GM18505 (cell line): ENCODE results near the gene NOS1.

Experiments used
- ATAC-seq: cut with Tn5 transposase; IDR thresholded peaks from one replicate; pipeline ENCODE4 v1.9.1; 2021; ENCODE audit not compliant: unreplicated experiment
- POLR2A ChIP-seq: IDR thresholded peaks from 4 replicates; pipeline ENCODE4 v1.6.1; 2011; ENCODE audit warnings: borderline replicate concordance; ENCODE audit not compliant: insufficient read depth, insufficient read length; ENCODE audit errors: extremely low read depth

NOS1 gene

GRCh38 chr12:117331691-117332090, 29.7 kb downstream of the NOS1 start:
- no peak for ATAC-seq
- no peak for TF ChIP-seq POLR2A

- no peak for ATAC-seq
- TF ChIP-seq POLR2A = no peak
These were observed 30.8 kb downstream of the NOS1 start for GRCh38 chr12:117330441-117331113.

DNA sequence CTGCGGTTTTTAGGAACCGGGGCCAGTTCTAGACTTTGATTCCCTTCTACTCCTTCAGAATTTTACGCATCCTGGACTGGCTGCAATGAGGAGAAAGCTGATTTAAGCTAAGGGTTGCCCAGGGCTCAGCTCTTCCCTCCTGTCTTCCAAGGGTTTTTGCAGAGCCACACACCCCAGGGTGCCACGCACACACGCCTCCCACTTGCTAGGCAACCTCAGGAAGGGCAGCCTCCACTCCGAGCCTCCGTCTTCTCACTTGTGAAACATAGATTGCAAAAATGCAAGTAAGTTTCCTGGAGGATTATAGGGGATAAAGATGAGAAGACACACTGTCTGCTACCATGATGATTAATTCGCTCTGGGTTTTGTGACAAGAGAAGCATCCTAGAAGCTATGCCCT, 31.7 kb downstream of the NOS1 start:
- no peak for TF ChIP-seq POLR2A
- ATAC-seq = no peak

DNA sequence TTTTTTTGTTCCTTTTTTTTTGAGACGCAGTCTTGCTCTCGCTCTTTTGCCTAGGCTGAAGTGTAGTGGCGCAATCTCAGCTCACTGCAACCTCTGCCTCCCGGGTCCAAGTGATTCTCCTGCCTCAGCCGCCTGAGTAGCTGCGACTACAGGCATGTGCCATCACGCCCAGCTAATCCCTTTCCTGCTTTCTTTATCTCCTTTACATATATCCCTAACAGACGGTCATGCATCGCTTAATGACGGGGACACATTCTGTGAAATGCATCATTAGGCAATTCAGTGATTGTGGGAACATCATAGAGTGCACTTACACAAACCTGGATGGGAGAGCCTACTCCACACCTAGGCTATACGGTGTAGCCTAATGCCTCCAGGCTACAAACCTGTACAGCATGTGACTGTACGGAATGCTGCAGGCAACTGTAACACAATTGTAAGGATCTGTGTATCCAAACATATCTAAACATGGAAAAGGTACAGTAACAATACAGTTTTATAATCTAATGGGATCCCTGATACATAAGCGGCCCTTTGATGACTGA, 32.8 kb downstream of the NOS1 start:
- no peak for ATAC-seq

GRCh38 chr12:117322428-117322827, 39.0 kb downstream of the NOS1 start:
- no peak for TF ChIP-seq POLR2A
- ATAC-seq = no peak

More for the DNA sequence above, 32.8 kb downstream of the NOS1 start:
- no peak for TF ChIP-seq POLR2A

- ATAC-seq = no peak
- no peak for TF ChIP-seq POLR2A
These were observed 39.9 kb downstream of the NOS1 start for GRCh38 chr12:117321572-117321971.

GRCh38 chr12:117318591-117318990, 42.8 kb downstream of the NOS1 start:
- ATAC-seq = no peak
- no peak for TF ChIP-seq POLR2A

- ATAC-seq = no peak
- TF ChIP-seq POLR2A = no peak
These were observed 45.1 kb downstream of the NOS1 start for GRCh38 chr12:117316336-117316735.

DNA sequence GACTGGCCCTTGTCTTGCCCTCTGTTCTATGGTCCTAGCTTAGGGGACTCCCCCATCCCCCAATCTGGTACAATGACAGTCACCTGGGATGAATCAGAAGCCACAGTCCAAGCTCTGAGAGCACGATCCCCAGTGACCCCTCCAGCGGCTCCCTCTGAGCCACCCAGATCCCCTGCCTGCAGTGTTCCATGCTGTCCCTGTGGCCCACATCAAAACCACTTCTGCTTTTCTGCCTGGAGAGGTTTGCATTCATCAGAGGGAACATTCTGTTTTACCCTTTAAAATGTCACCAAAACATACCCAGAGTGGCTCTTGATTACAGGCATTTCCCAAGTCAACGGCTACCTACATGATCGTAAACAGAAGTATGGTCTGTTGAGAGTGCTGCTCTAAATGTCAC, 47.5 kb downstream of the NOS1 start:
- no peak for TF ChIP-seq POLR2A

GRCh38 chr12:117312770-117313169, 48.7 kb downstream of the NOS1 start:
- ATAC-seq = no peak
- no peak for TF ChIP-seq POLR2A

More for the DNA sequence above, 47.5 kb downstream of the NOS1 start:
- no peak for ATAC-seq

DNA sequence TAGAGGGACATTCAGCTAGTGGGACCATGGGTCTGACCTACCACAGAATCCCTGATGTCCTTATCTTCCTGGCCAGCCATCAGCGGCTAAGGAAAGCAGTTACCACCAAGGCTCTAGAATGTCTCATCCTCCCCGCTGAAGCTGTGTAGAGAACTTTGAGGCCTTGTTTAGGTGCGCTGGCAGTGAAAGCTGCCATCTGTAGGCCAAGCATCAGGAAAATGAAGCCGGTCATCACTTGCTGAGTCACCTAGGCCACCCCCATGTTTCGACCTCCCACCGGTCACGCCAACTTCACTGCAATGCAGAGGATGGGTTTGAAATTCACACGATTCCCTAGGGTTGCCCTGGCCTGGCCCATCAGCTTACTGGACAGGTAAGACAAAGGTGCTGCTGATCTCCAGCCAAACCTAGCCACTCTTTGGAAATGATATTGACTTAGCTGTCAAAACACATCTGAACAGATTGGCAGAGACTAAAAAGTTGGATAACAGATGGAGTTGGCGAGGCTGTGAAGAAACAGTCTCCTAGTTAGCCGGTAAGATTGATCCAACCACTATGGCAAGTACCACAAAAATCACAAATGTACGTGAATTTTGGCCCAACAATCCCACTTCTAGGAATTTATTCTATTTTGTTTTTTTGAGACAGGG, 52.0 kb downstream of the NOS1 start:
- no peak for ATAC-seq
- no peak for TF ChIP-seq POLR2A

DNA sequence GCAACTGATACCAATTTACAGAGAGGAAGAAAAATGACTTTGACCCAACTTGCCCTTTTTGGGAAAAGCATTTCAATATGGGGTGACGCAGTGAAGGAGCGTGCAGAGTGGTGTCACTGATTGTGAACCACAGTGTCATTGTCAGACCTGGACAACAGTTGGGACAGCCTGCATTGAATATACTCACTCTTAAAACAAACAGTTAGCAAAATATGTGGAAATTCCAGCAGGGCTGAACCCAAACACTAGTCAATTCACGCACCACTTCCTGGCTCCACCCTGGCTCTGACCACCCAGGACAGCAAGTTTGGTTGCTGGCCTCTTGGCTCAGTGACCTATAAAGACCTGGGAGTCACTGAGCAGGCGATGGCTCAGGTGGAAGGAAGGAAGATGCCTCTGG, 61.3 kb downstream of the NOS1 start:
- TF ChIP-seq POLR2A = no peak
- ATAC-seq = no peak

GRCh38 chr12:117298648-117299225, 62.7 kb downstream of the NOS1 start:
- TF ChIP-seq POLR2A = no peak

DNA sequence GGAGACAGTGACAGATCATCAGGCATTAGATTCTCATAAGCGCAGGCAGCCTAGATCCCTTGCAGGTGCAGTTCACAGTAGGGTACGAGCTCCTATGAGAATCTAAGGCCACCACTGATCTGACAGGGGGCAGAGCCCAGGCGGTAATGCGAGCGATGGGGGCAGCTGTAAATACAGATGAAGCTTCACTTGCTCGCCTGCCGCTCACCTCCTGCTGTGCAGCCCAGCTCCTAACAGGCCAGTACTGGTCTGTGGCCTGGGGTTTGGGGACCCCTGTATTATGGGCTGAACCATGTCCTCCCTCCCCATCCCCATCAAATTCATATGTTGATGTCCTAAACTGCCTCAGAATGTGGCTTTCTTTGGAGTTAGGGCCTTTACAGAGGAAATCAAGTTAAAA, 63.2 kb downstream of the NOS1 start:
- ATAC-seq = no peak
- TF ChIP-seq POLR2A = no peak

More at GRCh38 chr12:117298648-117299225, 62.7 kb downstream of the NOS1 start:
- ATAC-seq = no peak
